IMR-90 (cell line): ENCODE data around the gene RBBP8NL. TPM values are rescaled to one million over a fixed set of nuclear protein-coding genes. Genes with fewer than 3 reads are reported as not detected.

Source experiments
- ATAC-seq: fragments of 200-7000 bp; cut with Tn5 transposase; 2 replicates; pipeline ENCODE4 v1.9.1; 2020; ENCODE audit warnings: low read depth, mild to moderate bottlenecking, moderate library complexity
- BruUV-seq: library from RNA; stranded (reverse); fragments of 400-500 nt; replicated peaks from 2 replicates; lab custom pipeline; 2021; lab: Mats Ljungman, UMichigan
- CTCF ChIA-PET: fragments of 300-600 bp; formaldehyde crosslinking; extraction: SDS; loops from one replicate; lab custom pipeline; 2021; ENCODE audit warnings: antibody characterized with exemption; lab: Yijun Ruan, JAX
- POLR2A ChIA-PET: fragments of 300-600 bp; sonication (Branson Sonifier 250); formaldehyde crosslinking; loops from one replicate; lab custom pipeline; 2022; ENCODE audit warnings: antibody characterized with exemption; ENCODE audit not compliant: unreplicated experiment; lab: Charles Lee
- DNase-seq: peaks from one replicate; pipeline ENCODE4 v3.0.0; 2013
- H2AFZ ChIP-seq: replicated peaks from 2 replicates; pipeline ENCODE3; 2013; ENCODE audit warnings: low read length, mild to moderate bottlenecking; ENCODE audit not compliant: poor library complexity
- H2AK5ac ChIP-seq: 2 replicates; pipeline ENCODE4 v1.6.1; 2013; ENCODE audit warnings: low read depth, low read length, inconsistent platforms
- H2AK9ac ChIP-seq: replicated peaks from 2 replicates; pipeline ENCODE3; 2013; ENCODE audit warnings: mild to moderate bottlenecking, low read depth, low read length, moderate library complexity; ENCODE audit not compliant: poor library complexity
- H2BK120ac ChIP-seq: 2 replicates; pipeline ENCODE4 v1.6.1; 2013; ENCODE audit warnings: low read depth, low read length, inconsistent platforms
- H2BK15ac ChIP-seq: 3 replicates; pipeline ENCODE4 v1.6.1; 2013; ENCODE audit warnings: low read depth, low read length, inconsistent platforms
- H2BK20ac ChIP-seq: 2 replicates; pipeline ENCODE4 v1.6.1; 2013; ENCODE audit warnings: low read depth, mild to moderate bottlenecking, inconsistent platforms, low read length, moderate library complexity
- H2BK5ac ChIP-seq: 2 replicates; pipeline ENCODE4 v1.6.1; 2013; ENCODE audit warnings: mild to moderate bottlenecking, low read depth, low read length, inconsistent platforms; ENCODE audit not compliant: poor library complexity, severe bottlenecking
- H3K14ac ChIP-seq: replicated peaks from 2 replicates; pipeline ENCODE4 v1.6.1; 2013; ENCODE audit warnings: low read depth, low read length, inconsistent platforms
- H3K18ac ChIP-seq: 2 replicates; pipeline ENCODE4 v1.6.1; 2013; ENCODE audit warnings: low read depth, low read length, control low read depth
- H3K23ac ChIP-seq: 2 replicates; pipeline ENCODE4 v1.6.1; 2013; ENCODE audit warnings: low read depth, low read length, inconsistent platforms
- H3K27ac ChIP-seq: 2 replicates; pipeline ENCODE4 v1.5.1; 2013; ENCODE audit warnings: mild to moderate bottlenecking, control low read depth, low read length; ENCODE audit not compliant: insufficient read depth
- H3K27me3 ChIP-seq: 2 replicates; pipeline ENCODE4 v1.6.1; 2013; ENCODE audit warnings: low read length; ENCODE audit not compliant: control insufficient read depth, insufficient read depth
- H3K36me3 ChIP-seq: 2 replicates; pipeline ENCODE4 v1.6.1; 2013; ENCODE audit warnings: low read length, mixed read lengths; ENCODE audit not compliant: control insufficient read depth, insufficient read depth
- H3K4ac ChIP-seq: 2 replicates; pipeline ENCODE4 v1.6.1; 2013; ENCODE audit warnings: low read depth, low read length, inconsistent platforms
- H3K4me1 ChIP-seq: 2 replicates; pipeline ENCODE4 v1.6.1; 2013; ENCODE audit warnings: low read length, mixed read lengths; ENCODE audit not compliant: control insufficient read depth, insufficient read depth
- H3K4me2 ChIP-seq: 2 replicates; pipeline ENCODE4 v1.6.1; 2013; ENCODE audit warnings: low read depth, mild to moderate bottlenecking, control low read depth, low read length, moderate library complexity
- H3K4me3 ChIP-seq: 2 replicates; pipeline ENCODE4 v1.5.1; 2013; ENCODE audit warnings: low read depth, mild to moderate bottlenecking, control low read depth, low read length, moderate library complexity; ENCODE audit not compliant: insufficient read depth
- H3K56ac ChIP-seq: 2 replicates; pipeline ENCODE4 v1.6.1; 2013; ENCODE audit warnings: low read length, inconsistent platforms; ENCODE audit not compliant: insufficient read depth; ENCODE audit errors: extremely low read depth
- H3K79me1 ChIP-seq, 2 experiments: 2 replicates each; pipeline ENCODE4 v1.6.1; 2013; ENCODE audit warnings: low read length in 2 of 2, inconsistent platforms in 1 of 2, low read depth in 1 of 2
- H3K9ac ChIP-seq: 2 replicates; pipeline ENCODE4 v1.6.1; 2013; ENCODE audit warnings: low read depth, low read length, control low read depth
- H3K9me1 ChIP-seq: 2 replicates; pipeline ENCODE4 v1.6.1; 2013; ENCODE audit warnings: low read length, inconsistent platforms; ENCODE audit not compliant: insufficient read depth
- H3K9me3 ChIP-seq: 2 replicates; pipeline ENCODE4 v1.6.1; 2013; ENCODE audit warnings: low read length; ENCODE audit not compliant: control insufficient read depth, insufficient read depth
- H4K20me1 ChIP-seq: 2 replicates; pipeline ENCODE4 v1.6.1; 2013; ENCODE audit warnings: low read length, inconsistent platforms; ENCODE audit not compliant: insufficient read depth
- H4K5ac ChIP-seq: 2 replicates; pipeline ENCODE4 v1.6.1; 2013; ENCODE audit warnings: mild to moderate bottlenecking, low read depth, low read length, control low read depth
- H4K8ac ChIP-seq, 2 experiments: 2 replicates each; pipeline ENCODE4 v1.6.1; 2013; ENCODE audit warnings: low read depth in 2 of 2, low read length in 2 of 2, control low read depth in 1 of 2, inconsistent platforms in 1 of 2
- H4K91ac ChIP-seq: 2 replicates; pipeline ENCODE4 v1.6.1; 2013; ENCODE audit warnings: low read depth, low read length, inconsistent platforms; ENCODE audit not compliant: insufficient read depth
- BHLHE40 ChIP-seq: fragments of 150-350 bp; IDR thresholded peaks from 2 replicates; pipeline ENCODE4 v1.6.1; 2016; ENCODE audit warnings: mild to moderate bottlenecking, low read depth, low read length
- CEBPB ChIP-seq: IDR thresholded peaks from 2 replicates; pipeline ENCODE4 v1.6.1; 2012; ENCODE audit warnings: low read depth, low read length, improper control_type of control experiment
- ELK1 ChIP-seq: fragments of 150-350 bp; IDR thresholded peaks from 2 replicates; pipeline ENCODE4 v1.6.1; 2016; ENCODE audit warnings: low read depth, mild to moderate bottlenecking, low read length, moderate library complexity, borderline replicate concordance
- FOS ChIP-seq: fragments of 150-350 bp; IDR thresholded peaks from 2 replicates; pipeline ENCODE4 v1.6.1; 2016; ENCODE audit warnings: low read depth, low read length
- MAZ ChIP-seq: IDR thresholded peaks from 2 replicates; pipeline ENCODE4 v1.6.1; 2012; ENCODE audit warnings: low read depth, mild to moderate bottlenecking, low read length, improper control_type of control experiment, moderate library complexity, borderline replicate concordance
- NFE2L2 ChIP-seq: fragments of 150-350 bp; IDR thresholded peaks from 2 replicates; pipeline ENCODE4 v1.6.1; 2016; ENCODE audit warnings: low read depth, mild to moderate bottlenecking, low read length
- POLR2A ChIP-seq: IDR thresholded peaks from 2 replicates; pipeline ENCODE4 v1.6.1; 2012; ENCODE audit warnings: mild to moderate bottlenecking, low read depth, low read length
- USF2 ChIP-seq: fragments of 150-350 bp; IDR thresholded peaks from 2 replicates; pipeline ENCODE4 v1.6.1; 2017; ENCODE audit warnings: mild to moderate bottlenecking, antibody characterized with exemption, low read length, low read depth
- WGBS, 2 experiments: methylation state at CpG; one replicate each; pipeline versions ENCODE4 v1.1.5 to v1.1.7; 2013; ENCODE audit warnings: missing lambda C conversion rate in 2 of 2; ENCODE audit not compliant: insufficient read length in 1 of 2; ENCODE audit errors: extremely low coverage in 2 of 2; 5-methylcytosine and 5-hydroxymethylcytosine counted together
- dilution Hi-C: fragments of 300-500 bp; cut with HindIII; formaldehyde crosslinking; loops from one replicate; pipeline ENCODE4 v1.14.3; 2018; ENCODE audit warnings: low sequenced_read_pairs; ENCODE audit not compliant: unreplicated experiment
- in situ Hi-C: fragments of 300-500 bp; cut with MboI; formaldehyde crosslinking; loops from 3 replicates; pipeline ENCODE4 v1.14.3; 2019; ENCODE audit warnings: low sequenced_read_pairs, inconsistent platforms, mixed read lengths
- intact Hi-C: fragments of 100-400 bp; cut with micrococcal nuclease; formaldehyde crosslinking; loops from 2 replicates; pipeline ENCODE4 v1.10.0; 2022
- polyA plus RNA-seq, 3 experiments: library from polyadenylated mRNA; depleted of rRNA; stranded (reverse); fragments of >200 nt; gene quantifications; 2 replicates each; pipeline ENCODE4 v1.2.3, GENCODE V29; 2012; ENCODE audit warnings: low replicate concordance in 1 of 3
- total RNA-seq: library from RNA; depleted of rRNA; stranded (reverse); fragments of >200 nt; gene quantifications from 2 replicates; pipeline ENCODE4 v1.2.3, GENCODE V29; 2012

Gene RBBP8NL
- total and polyA plus RNA-seq, 2 of the 4 experiments (the other 2 are of a cell fraction): not detected

GRCh38 chr20:62411479-62412193 lies 15.7 kb downstream of the RBBP8NL start:
- Histone ChIP-seq H2AK5ac (no peak overlapping the region), H3K79me1 (0 out of 4 replicates have a peak, but pooled peaks cover 0 to under 1% of the 10 kb centered on the region in 2 experiments), H3K4ac (no peak overlapping the region), H3K23ac (no peak overlapping the region), H3K4me1 (0 out of 2 replicates have a peak, but pooled peaks cover 2% of the 10 kb centered on the region), H2AFZ (no peak overlapping the region), H3K27ac (no peak overlapping the region), H3K9ac (no peak overlapping the region), H4K8ac (no peak overlapping the region), H3K4me2 (no peak overlapping the region), H3K9me3 (no peaks in the 10 kb centered on the region), H2BK5ac (no peak overlapping the region), H4K91ac (no peak overlapping the region), H4K20me1 (no peaks in the 10 kb centered on the region), H2BK120ac (no peak overlapping the region), H4K5ac (no peak overlapping the region), H2BK15ac (no peak overlapping the region), H3K14ac (no peak overlapping the region), H3K56ac (no peak overlapping the region), H2AK9ac (no peak overlapping the region), H3K9me1 (no peaks in the 10 kb centered on the region), H2BK20ac (no peak overlapping the region), H3K36me3 (no peaks in the 10 kb centered on the region), H3K27me3 (peaks cover 12% of the 10 kb centered on the region; the same call in 1 of the 2 replicates), H3K4me3 (no peak overlapping the region), H3K18ac (no peak overlapping the region)
- no TSS peak for BruUV-seq
- POLR2A ChIA-PET: no interaction called here
- no peak for DNase-seq
- no peak for TF ChIP-seq POLR2A
- no peak for TF ChIP-seq NFE2L2
- no peak for TF ChIP-seq CEBPB
- TF ChIP-seq ELK1: no peak
- TF ChIP-seq FOS: no peak
- no peak for TF ChIP-seq USF2
- TF ChIP-seq BHLHE40: no peak
- TF ChIP-seq MAZ: no peak
- dilution Hi-C loops (no loop called here), intact Hi-C loops (no loop called here), in situ Hi-C loops (no loop called here)
- WGBS, 2 experiments: 83% methylated on average over 16 of the region's 24 CpGs; no CpG with 5 or more reads in 1 of the 2 experiments
- CTCF ChIA-PET: no interaction called here
- ATAC-seq: no peak
